ENCODE measurements around the gene SLC35B3.
"Not testable (repeated sequence)": the region's sequence is repeated elsewhere in the genome, so short reads cannot be mapped to it uniquely, and the experiment has no call there.

SLC35B3 gene

DNA sequence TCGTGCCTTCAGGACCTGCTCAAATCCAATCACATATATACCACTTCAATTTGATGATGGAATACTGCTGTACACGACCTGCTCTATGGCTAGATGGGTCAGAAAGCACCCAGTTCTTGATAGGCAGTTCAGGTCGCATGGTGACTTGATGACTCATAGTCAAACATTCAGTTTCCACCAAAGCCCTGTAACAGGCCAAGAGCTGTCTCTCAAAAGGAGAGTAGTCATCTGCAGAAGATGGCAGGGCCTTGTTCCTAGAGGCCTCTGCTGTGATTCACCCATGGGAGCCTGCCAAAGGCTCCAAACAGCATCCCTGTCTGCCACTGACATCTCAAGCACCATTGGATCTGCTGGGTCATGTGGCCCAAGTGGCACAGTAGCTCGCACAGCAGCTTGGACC lies 29.4 kb downstream of the SLC35B3 start:
- not testable (repeated sequence) for DNase-seq

DNA sequence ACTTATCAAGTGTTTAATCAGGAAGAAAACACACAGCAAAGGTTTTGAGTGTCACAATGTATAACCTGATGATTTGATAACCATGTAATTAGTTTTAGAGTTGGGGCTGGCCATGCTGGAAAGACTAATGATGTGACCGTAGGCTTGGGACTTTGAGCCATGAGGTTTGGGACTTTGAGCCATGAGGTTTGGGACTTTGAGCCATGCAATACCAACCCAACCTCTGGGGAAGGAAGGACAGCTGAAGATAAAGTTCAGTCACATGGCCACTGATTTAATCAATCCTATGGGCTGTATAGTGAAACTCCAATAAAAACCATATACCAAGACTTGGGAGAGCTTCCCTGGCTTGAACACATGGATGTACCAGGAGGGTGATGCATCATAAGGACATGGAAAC lies 32.8 kb downstream of the SLC35B3 start:
- no peak for DNase-seq

DNA sequence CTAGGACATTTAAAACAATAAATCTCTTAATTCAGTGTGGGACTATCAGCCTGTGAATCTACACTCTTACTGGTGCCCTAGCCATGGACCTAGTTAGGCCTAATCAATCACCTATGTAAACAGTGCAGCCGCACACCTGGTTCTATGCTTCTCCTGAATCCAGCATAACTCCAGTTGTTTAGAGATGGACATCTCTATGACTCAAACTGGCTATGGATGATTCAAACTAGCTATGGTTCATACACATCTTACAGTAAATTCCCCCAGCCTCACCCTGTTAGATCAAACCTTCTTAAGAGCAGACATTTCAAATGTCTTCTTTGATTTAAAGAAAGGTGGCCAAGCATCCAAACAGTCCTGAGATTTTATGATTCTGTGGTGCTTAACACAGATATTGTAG lies 34.7 kb downstream of the SLC35B3 start:
- no peak for DNase-seq

DNA sequence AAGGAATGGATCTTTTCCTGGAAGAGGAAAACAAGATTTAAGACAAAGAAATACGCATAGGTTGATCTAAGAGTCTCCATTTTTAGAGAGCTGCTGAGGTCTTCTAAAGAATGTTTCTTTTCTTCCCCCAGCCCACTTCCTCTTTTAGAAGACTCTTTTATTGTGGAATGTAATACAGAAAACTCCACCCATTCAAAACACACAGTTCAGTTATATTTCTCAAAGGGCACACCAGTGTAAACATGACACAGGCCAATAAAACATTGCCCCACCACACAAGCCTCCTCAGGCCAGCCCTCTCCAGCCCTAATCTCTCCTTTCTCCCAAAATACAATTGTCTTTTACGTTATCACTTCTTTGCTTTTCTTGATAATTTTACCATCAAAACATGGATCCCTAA lies 42.8 kb downstream of the SLC35B3 start:
- DNase-seq, result no peak

DNA sequence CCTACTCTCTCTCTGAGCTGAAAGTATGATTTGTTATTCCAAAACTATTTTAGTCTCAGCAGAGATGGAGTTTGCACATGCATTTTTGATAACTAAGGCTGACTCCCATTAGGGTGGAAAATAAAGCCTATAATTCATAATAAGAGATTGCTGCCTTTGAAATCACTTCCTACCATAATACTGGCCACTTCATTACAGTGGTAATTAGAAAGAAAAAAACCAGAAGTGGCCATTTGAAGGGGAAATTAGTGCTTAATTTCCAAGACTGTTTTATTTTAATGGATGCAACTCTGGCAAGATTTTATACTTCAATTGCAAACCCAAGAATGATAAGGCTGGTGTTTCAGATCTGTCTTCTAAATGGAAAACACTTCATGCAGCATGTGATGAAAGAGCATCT lies 43.4 kb downstream of the SLC35B3 start:
- DNase-seq, result no peak

DNA sequence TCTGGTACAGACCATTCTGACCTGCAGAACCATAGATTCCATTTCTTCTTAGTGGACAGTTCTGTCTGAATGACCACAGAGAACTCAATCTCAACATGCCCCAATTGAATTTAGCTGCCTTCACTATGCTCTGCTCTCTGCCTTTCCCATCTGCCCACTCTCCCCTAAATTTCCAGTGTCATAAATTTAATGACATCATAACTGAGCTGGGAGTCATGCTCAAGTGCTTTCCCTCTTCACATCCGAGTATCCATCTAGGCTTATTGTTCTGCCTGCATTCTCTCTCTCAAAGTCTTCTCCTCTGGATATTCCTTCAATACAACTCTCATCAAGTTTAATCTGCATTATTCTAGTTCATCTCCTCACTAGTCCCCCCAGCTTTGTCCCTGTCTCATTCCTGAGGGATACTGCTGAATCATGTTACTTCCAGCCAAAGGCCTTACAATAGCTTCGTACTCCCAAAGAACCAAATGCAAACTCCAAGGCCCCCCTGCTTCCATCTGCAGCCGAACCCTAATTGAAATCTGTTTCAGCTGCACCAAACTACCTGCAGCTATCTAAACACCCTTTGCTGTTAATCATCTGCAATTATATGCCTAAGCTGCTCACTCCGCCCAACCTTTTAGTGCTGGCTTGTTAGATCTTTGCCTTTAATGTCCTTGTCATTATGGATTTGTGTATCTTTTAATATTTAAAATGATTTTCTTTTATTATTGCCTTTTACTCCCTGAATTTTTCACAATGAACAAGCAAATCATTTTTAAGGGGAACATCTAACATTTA lies 46.1 kb downstream of the SLC35B3 start:
- no peak for DNase-seq

DNA sequence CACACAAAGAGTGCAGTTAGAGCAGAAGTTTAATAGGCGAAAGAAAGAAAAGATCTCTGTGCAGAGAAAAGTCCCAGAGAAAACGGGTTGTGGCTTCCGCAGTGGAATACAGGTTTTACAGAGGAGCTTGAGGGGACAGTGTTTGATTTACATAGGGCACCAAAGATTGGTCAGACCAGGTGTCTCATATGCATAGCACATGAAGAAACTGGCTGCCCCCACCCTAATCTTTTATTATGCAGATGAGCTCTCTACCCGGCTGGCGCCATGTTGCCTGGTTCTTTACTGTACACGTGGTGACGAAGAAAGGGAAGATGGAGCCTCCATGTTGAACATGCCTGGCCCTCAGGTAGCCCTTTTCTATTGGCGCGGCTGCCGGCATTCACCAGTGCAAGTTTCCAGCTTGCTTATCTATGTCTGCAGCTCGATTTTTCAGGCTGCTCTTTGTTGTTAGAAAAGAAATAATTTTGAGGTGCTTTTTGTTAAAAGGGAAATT lies 47.4 kb downstream of the SLC35B3 start:
- DNase-seq, result no peak

DNA sequence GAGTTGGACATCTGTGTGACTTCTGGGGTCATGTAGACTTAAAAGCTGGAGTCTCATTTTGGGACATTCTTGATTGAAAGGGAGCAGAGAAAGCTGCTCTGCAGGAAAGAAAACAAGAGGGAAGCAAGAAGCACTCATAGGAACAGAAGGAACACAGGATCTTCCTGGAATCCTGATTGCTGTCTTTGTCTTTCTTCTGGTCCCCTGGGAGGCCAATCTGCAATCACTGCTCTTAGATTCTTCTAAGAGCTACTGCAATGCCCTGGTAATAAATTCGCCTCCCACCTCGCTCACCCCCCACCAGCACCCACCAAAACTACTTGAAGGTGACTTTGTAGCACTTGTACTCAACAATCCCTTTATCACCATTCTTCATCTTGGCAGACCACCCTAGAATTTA lies 51.8 kb downstream of the SLC35B3 start:
- DNase-seq, result no peak

DNA sequence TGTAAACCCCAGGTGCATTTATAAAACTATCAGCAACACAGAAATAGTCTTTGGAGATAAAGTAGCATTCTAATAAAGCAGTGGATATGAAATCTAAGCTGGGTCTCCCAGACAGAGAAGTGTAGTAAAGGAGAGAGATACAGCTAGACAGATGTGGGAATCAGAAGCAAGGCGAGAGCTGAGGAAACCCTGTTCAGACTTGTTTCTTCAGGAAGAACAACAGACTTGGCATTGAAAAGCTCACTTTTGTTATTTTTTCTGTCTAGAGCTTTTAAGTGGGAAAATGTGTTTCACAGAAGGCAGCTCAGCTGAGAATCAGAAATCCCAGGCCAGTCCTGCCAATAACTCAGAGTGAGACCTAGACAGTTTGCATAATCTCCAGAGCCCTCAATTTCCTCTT lies 52.9 kb downstream of the SLC35B3 start:
- no peak for DNase-seq

DNA sequence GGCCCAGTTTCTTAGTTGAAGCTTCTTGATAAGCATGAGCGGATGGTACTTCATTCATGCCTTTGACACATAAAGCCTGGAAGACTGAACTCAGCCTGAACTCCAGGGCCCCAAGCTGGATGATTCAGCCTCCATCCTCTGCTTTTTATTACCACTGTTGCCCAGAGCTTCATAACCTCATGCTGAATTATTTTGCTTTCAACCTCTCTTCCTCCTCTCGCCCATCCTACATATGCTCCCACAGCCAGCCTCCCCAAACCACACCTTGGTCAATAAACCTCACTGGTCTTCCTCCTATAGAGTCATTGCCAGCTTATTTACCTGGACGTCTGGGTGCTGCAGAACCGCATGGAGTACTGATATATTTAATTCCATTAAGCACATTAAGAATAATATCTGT lies 59.4 kb downstream of the SLC35B3 start:
- no peak for DNase-seq

All from bone marrow (tissue), 2 donors.